Endodermal cell (in vitro differentiated cells): Measurements from ENCODE around the gene PKNOX1. TPM values are rescaled to one million over a fixed set of nuclear protein-coding genes. Genes with fewer than 3 reads are reported as not detected.

Experiments
- DNase-seq: peaks from one replicate; pipeline ENCODE4 v3.0.0-alpha.2; 2017
- H3K27ac ChIP-seq: 2 replicates; pipeline ENCODE4 v1.5.1; 2013; ENCODE audit warnings: mild to moderate bottlenecking, low read depth, low read length, moderate library complexity
- H3K27me3 ChIP-seq: 2 replicates; pipeline ENCODE4 v1.6.1; 2013; ENCODE audit warnings: mild to moderate bottlenecking, low read length, moderate library complexity; ENCODE audit not compliant: insufficient read depth, control insufficient read depth, poor library complexity, severe bottlenecking
- H3K36me3 ChIP-seq: 2 replicates; pipeline ENCODE4 v1.7.0; 2013; ENCODE audit warnings: mild to moderate bottlenecking, low read length, moderate library complexity; ENCODE audit not compliant: control insufficient read depth, insufficient read depth
- H3K4me1 ChIP-seq: one replicate; pipeline ENCODE4 v1.7.0; 2013; ENCODE audit warnings: low read length; ENCODE audit not compliant: control insufficient read depth, insufficient read depth
- H3K4me3 ChIP-seq: 2 replicates; pipeline ENCODE4 v1.5.1; 2013; ENCODE audit warnings: mild to moderate bottlenecking, low read length, moderate library complexity
- H3K9ac ChIP-seq: 2 replicates; pipeline ENCODE4 v1.6.1; 2013; ENCODE audit warnings: mild to moderate bottlenecking, low read length, moderate library complexity; ENCODE audit not compliant: poor library complexity, severe bottlenecking; ENCODE audit errors: extremely low read depth
- H3K9me3 ChIP-seq: 2 replicates; pipeline ENCODE4 v1.6.1; 2013; ENCODE audit warnings: mild to moderate bottlenecking, low read length, moderate library complexity; ENCODE audit not compliant: control insufficient read depth
- H3K27ac Mint-ChIP-seq: 2 replicates; pipeline ENCODE4 v1.8.0; 2020; ENCODE audit warnings: mixed read lengths
- H3K27me3 Mint-ChIP-seq: 2 replicates; pipeline ENCODE4 v1.8.0; 2021; ENCODE audit warnings: mild to moderate bottlenecking, mixed read lengths; ENCODE audit not compliant: insufficient read depth
- H3K36me3 Mint-ChIP-seq: 2 replicates; pipeline ENCODE4 v1.8.0; 2020; ENCODE audit warnings: low read depth, mixed read lengths
- H3K4me1 Mint-ChIP-seq: 2 replicates; pipeline ENCODE4 v1.8.0; 2020; ENCODE audit warnings: mixed read lengths
- H3K4me3 Mint-ChIP-seq: 2 replicates; pipeline ENCODE4 v1.8.0; 2020; ENCODE audit warnings: mild to moderate bottlenecking, moderate library complexity, mixed read lengths
- H3K9me3 Mint-ChIP-seq: 2 replicates; pipeline ENCODE4 v1.8.0; 2020; ENCODE audit warnings: mild to moderate bottlenecking, mixed read lengths
- CTCF ChIP-seq: fragments of 200-600 bp; sonication (generic); conservative IDR thresholded peaks from 2 replicates; pipeline ENCODE4 v1.5.0; 2021; ENCODE audit warnings: antibody characterized with exemption, mild to moderate bottlenecking
- WGBS, 2 experiments: methylation state at CpG; one replicate each; pipeline versions ENCODE4 v1.1.5 to v1.1.7; 2013; ENCODE audit warnings: missing lambda C conversion rate in 2 of 2, mixed read lengths in 1 of 2; ENCODE audit not compliant: insufficient coverage in 1 of 2, insufficient read length in 1 of 2; 5-methylcytosine and 5-hydroxymethylcytosine counted together
- total RNA-seq, 2 donors: library from RNA; stranded (reverse); fragmentation: NEBNext Ultra II Directional in 1 of 2; extraction: Animal tissue kit (Norgen Biotek cat#: 25700) in 1 of 2; gene quantifications; 2 replicates in 1 of 2; 3 replicates in 1 of 2; pipeline ENCODE4 v1.2.1, GENCODE V29; 2021

Gene PKNOX1
- total RNA-seq, 2 donors from 2014 or later = 25.9 to 29.9 TPM

GRCh38 chr21:43023175-43023574 lies 48.8 kb downstream of the PKNOX1 start:
- H3K27ac Mint-ChIP-seq = no peak overlapping the region
- H3K9me3 ChIP-seq = no peaks in the 10 kb centered on the region
- H3K27me3 ChIP-seq = no peaks in the 10 kb centered on the region
- peaks cover 50% of the 10 kb centered on the region for H3K36me3 Mint-ChIP-seq
- H3K4me3 ChIP-seq = no peak overlapping the region
- no peak overlapping the region for H3K27ac ChIP-seq
- H3K4me1 ChIP-seq = no peaks in the 10 kb centered on the region
- DNase-seq = no peak
- H3K9ac ChIP-seq = no peak overlapping the region
- 91 to 98% methylated on average over 7 to 8 of the region's 8 CpGs for WGBS, 2 experiments
- H3K36me3 ChIP-seq = peaks cover 57% of the 10 kb centered on the region
- no peaks in the 10 kb centered on the region for H3K4me1 Mint-ChIP-seq
- no peak overlapping the region for H3K4me3 Mint-ChIP-seq
- H3K9me3 Mint-ChIP-seq = no peaks in the 10 kb centered on the region
- TF ChIP-seq CTCF = no peak
- H3K27me3 Mint-ChIP-seq = no peaks in the 10 kb centered on the region

- TF ChIP-seq CTCF = no peak
- no peaks in the 10 kb centered on the region for H3K27me3 Mint-ChIP-seq
- Histone ChIP-seq H3K27me3 (no peaks in the 10 kb centered on the region), H3K9ac (no peak overlapping the region), H3K27ac (no peak overlapping the region), H3K9me3 (no peaks in the 10 kb centered on the region), H3K36me3 (peaks cover 67% of the 10 kb centered on the region), H3K4me1 (no peaks in the 10 kb centered on the region), H3K4me3 (no peak overlapping the region)
- no peak overlapping the region for H3K27ac Mint-ChIP-seq
- peaks cover 59% of the 10 kb centered on the region for H3K36me3 Mint-ChIP-seq
- 94 to 96% methylated on average over 15 to 17 of the region's 17 CpGs for WGBS, 2 experiments
- H3K4me3 Mint-ChIP-seq = no peak overlapping the region
- no peak for DNase-seq
- no peaks in the 10 kb centered on the region for H3K4me1 Mint-ChIP-seq
- H3K9me3 Mint-ChIP-seq = no peaks in the 10 kb centered on the region
These were observed 50.2 kb downstream of the PKNOX1 start for GRCh38 chr21:43024439-43025136.

GRCh38 chr21:43025636-43026180 lies 51.3 kb downstream of the PKNOX1 start:
- Mint-ChIP-seq H3K27me3 (no peaks in the 10 kb centered on the region), H3K36me3 (peaks cover 60% of the 10 kb centered on the region), H3K27ac (no peak overlapping the region), H3K4me3 (no peak overlapping the region), H3K9me3 (no peaks in the 10 kb centered on the region), H3K4me1 (no peaks in the 10 kb centered on the region)
- Histone ChIP-seq H3K4me3 (no peak overlapping the region), H3K36me3 (peaks cover 68% of the 10 kb centered on the region), H3K9ac (no peak overlapping the region), H3K27ac (peak overlapping the region; percentile 40), H3K27me3 (no peaks in the 10 kb centered on the region), H3K9me3 (no peaks in the 10 kb centered on the region), H3K4me1 (no peaks in the 10 kb centered on the region)
- WGBS, 2 experiments = 61 to 98% methylated on average over 4 to 5 of the region's 6 CpGs
- DNase-seq = no peak
- TF ChIP-seq CTCF = no peak
